Measurements from ENCODE around the gene MMAB. TPM values are rescaled to one million over a fixed set of nuclear protein-coding genes. Genes with fewer than 3 reads are reported as not detected.

MMAB gene
- total and polyA plus RNA-seq, 2 of the 13 experiments (the other 11 are each of a cell fraction or from before 2014, with no cell fraction given), result 26.1 to 77.3 TPM

DNA sequence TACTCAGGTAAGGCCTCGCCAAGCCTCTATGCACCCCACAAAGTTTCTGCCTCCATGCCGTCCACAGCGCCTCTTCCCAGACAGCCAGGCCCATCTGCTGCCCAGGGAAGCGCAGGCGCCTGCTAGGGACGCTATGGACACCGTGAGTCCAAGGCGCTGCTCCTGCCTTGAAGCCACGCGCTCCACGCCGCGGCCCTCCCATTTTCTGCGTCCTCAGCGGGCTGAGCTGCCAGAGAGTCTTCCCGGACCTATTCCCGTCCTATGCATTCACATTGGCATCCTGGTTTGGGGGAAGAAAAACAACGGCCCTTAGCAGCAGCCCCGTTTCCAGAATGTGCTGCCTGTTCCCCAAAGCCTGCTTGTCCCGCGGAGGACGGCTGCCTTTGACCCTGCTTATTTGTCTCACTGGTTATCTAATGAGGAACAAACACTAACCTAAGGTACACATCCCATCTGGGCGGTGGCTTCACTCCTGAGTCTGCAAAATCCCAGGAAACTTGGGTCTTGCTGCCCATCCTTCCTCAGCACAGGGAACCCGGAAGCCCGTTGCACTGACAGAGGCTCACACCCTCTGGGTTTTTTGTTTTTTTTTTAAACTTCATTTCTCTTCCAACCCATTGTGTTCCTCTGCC lies 38.0 kb downstream of the MMAB start:
- Histone ChIP-seq H3K9me3 (ENCODE audit: low read length) (no peaks in the 10 kb centered on the region), H3K27ac (ENCODE audit: extremely low read length, insufficient read depth, low read length) (no peak overlapping the region), H4K20me1 (ENCODE audit: insufficient read depth, low read length) (no peaks in the 10 kb centered on the region), H3K4me1 (ENCODE audit: insufficient read depth, low read length) (peaks cover 3% of the 10 kb centered on the region), H3K4me2 (ENCODE audit: low read depth, low read length) (no peak overlapping the region), H3K27me3 (ENCODE audit: control insufficient read depth in 1 of 2, insufficient read depth in 2 of 2, low read length in 2 of 2) (no peaks in the 10 kb centered on the region), H3K9ac (ENCODE audit: insufficient read depth, low read depth, low read length) (no peak overlapping the region), H3K4me3 (replicated peaks in 1 of 3; ENCODE audit: insufficient read depth in 1 of 3, low read depth in 2 of 3, low read length in 3 of 3) (no peak overlapping the region), H3K36me3 (replicated peaks in 1 of 2; ENCODE audit: control insufficient read depth in 1 of 2, insufficient read depth in 2 of 2, low read length in 2 of 2) (peaks cover under 1 to 7% of the 10 kb centered on the region in 2 experiments; a peak in 3 of 5 replicates), H3K79me2 (ENCODE audit: insufficient read depth, low read length) (no peaks in the 10 kb centered on the region), H2AFZ (ENCODE audit: low read length) (no peak overlapping the region)
- ChIA-PET CTCF (ENCODE audit: low intra/inter-chr PET ratio, low total read pairs) (no interaction called here), POLR2A (no interaction called here)
- intact Hi-C loops (cut with micrococcal nuclease; ENCODE audit: unreplicated experiment), result no loop called here
- WGBS (ENCODE audit: low lambda C conversion rate), result 92% methylated on average over 24 of the region's 25 CpGs
- no peak for DNase-seq (ENCODE audit: low spot score)
- in situ Hi-C loops (cut with HindIII; ENCODE audit: extremely low pct_ligation_motif_present, low pct_unique_long_range_greater_than_20kb), result no loop called here
- FAIRE-seq, result no peak
- no peak for ATAC-seq
- no peak for TF ChIP-seq PHB2 (IDR thresholded peaks at IDR 0.05; ENCODE audit: partially characterized antibody)
- BruUV-seq (replicated peaks), result no TSS peak

- no peaks in the 10 kb centered on the region for H3K79me2 ChIP-seq (ENCODE audit: insufficient read depth, low read length)
- H4K20me1 ChIP-seq (ENCODE audit: insufficient read depth, low read length), result no peaks in the 10 kb centered on the region
- H3K4me2 ChIP-seq (ENCODE audit: low read depth, low read length), result no peak overlapping the region
- no peak for TF ChIP-seq ZNF292 (CRISPR knock-in tag; IDR thresholded peaks at IDR 0.05; ENCODE audit: borderline replicate concordance, low read depth)
- no peak for TF ChIP-seq KDM1A (CRISPR knock-in tag; IDR thresholded peaks at IDR 0.05)
- TF ChIP-seq HNRNPLL (IDR thresholded peaks at IDR 0.05; ENCODE audit: low read depth, low read length, poor library complexity, severe bottlenecking), result no peak
- TF ChIP-seq MYPOP (CRISPR knock-in tag; IDR thresholded peaks at IDR 0.05), result no peak
- no peak for TF ChIP-seq ZNF589 (CRISPR knock-in tag; conservative IDR thresholded peaks at IDR 0.05)
- no peak for TF ChIP-seq SP1 (IDR thresholded peaks at IDR 0.05)
- TF ChIP-seq SP1 (CRISPR knock-in tag; IDR thresholded peaks at IDR 0.05), result no peak
- TF ChIP-seq ZNF430 (CRISPR knock-in tag; IDR thresholded peaks at IDR 0.05), result no peak
- TF ChIP-seq SNAI1 (CRISPR knock-in tag; IDR thresholded peaks at IDR 0.05; ENCODE audit: borderline replicate concordance), result no peak
- no peak for TF ChIP-seq ARID2 (CRISPR knock-in tag; IDR thresholded peaks at IDR 0.05; ENCODE audit: borderline replicate concordance)
- FAIRE-seq (no peak), DNase-seq (ENCODE audit: low spot score) (no peak), ATAC-seq (no peak)
- H3K4me1 ChIP-seq (ENCODE audit: insufficient read depth, low read length), result no peaks in the 10 kb centered on the region
- in situ Hi-C loops (cut with HindIII; ENCODE audit: extremely low pct_ligation_motif_present, low pct_unique_long_range_greater_than_20kb), result no loop called here
- POLR2A ChIA-PET, result no interaction called here
- H3K4me3 ChIP-seq (replicated peaks in 1 of 3; ENCODE audit: insufficient read depth in 1 of 3, low read depth in 2 of 3, low read length in 3 of 3), result no peak overlapping the region
- CTCF ChIA-PET (ENCODE audit: low intra/inter-chr PET ratio, low total read pairs), result no interaction called here
- no peak overlapping the region for H3K9ac ChIP-seq (ENCODE audit: insufficient read depth, low read depth, low read length)
- H3K27ac ChIP-seq (ENCODE audit: extremely low read length, insufficient read depth, low read length), result no peak overlapping the region
- no peaks in the 10 kb centered on the region for H3K27me3 ChIP-seq (ENCODE audit: control insufficient read depth in 1 of 2, insufficient read depth in 2 of 2, low read length in 2 of 2)
- peaks cover 6 to 10% of the 10 kb centered on the region in 2 experiments; a peak in 3 of 5 replicates for H3K36me3 ChIP-seq (replicated peaks in 1 of 2; ENCODE audit: control insufficient read depth in 1 of 2, insufficient read depth in 2 of 2, low read length in 2 of 2)
- WGBS (ENCODE audit: low lambda C conversion rate), result 98% methylated on average over 11 of the region's 15 CpGs
- no peaks in the 10 kb centered on the region for H3K9me3 ChIP-seq (ENCODE audit: low read length)
- intact Hi-C loops (cut with micrococcal nuclease; ENCODE audit: unreplicated experiment), result no loop called here
- H2AFZ ChIP-seq (ENCODE audit: low read length), result no peak overlapping the region
- no TSS peak for BruUV-seq (replicated peaks)
These were observed 38.8 kb downstream of the MMAB start for GRCh38 chr12:109534456-109534855.

Data from HepG2 (cell line).